Tracheal epithelial cell (primary cell): ENCODE data around the gene GDPD1. TPM values are rescaled to one million over a fixed set of nuclear protein-coding genes. Genes with fewer than 3 reads are reported as not detected.

Experiments used
- total RNA-seq: library from RNA; depleted of rRNA; stranded (reverse); fragments of >200 nt; gene quantifications from 2 replicates; pipeline ENCODE4 v1.2.1, GENCODE V29; 2014

The GDPD1 gene
- total RNA-seq = 1.9 and 2.1 TPM in 2 replicates

DNA sequence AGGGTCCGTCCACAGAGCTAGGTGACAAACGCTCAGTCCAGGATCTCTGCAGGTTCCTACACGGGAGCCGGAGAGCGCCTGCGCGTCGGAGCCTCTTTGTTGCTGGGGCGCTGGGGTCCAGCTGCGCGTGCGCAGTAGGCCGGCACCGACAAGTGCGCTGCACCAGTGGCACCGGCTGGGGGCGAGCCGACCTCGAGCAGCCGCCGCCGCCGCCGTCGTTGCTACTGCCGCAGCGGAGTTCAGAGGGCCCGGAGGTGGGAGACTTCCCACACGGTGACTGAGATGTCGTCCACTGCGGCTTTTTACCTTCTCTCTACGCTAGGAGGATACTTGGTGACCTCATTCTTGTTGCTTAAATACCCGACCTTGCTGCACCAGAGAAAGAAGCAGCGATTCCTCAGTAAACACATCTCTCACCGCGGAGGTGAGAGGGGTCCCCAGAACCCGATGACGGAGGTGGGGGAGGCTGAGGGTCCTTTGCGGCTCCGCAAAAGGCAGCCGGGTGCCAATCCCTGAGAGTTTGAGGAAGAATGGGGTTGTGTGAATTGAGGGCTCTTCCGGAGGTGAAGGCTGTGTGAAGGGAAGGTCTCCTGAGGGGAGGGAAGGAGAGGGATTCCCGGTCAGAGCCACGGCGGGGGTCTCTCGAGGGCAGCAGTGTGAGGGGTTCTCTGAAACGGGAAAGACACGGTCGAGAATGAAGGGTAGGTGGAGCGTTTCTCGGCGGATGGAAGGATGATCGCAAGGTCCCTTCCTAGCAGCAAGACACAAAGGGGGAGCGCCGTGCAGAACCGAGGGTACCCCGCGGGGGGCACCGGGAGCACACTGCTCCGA lies at the start of gene GDPD1:
GDPD1 (plus strand) TSS at position 184 of the 831 bp plus-strand sequence; CDS start at position 283, 99 bp downstream.

Other genes starting within 250 kb of the GDPD1 start
- 25.6 and 35.7 TPM in 2 replicates for gene TRIM37, start 113.6 kb upstream of the GDPD1 start, total RNA-seq
- 20.7 and 40.7 TPM in 2 replicates for gene SKA2, start 65.3 kb upstream of the GDPD1 start, total RNA-seq
- gene PRR11, start 64.8 kb upstream of the GDPD1 start, total RNA-seq = 1.4 and 2.1 TPM in 2 replicates
- 17.8 and 23.9 TPM in 2 replicates for gene SMG8, start 10.5 kb upstream of the GDPD1 start, total RNA-seq
- 2.1 and 7.2 TPM in 2 replicates for gene YPEL2, start 111.1 kb downstream of the GDPD1 start, total RNA-seq